ENCODE results near the gene OR5M10.
"Not testable (repeated sequence)": the region's sequence is repeated elsewhere in the genome, so short reads cannot be mapped to it uniquely, and the experiment has no call there.

Gene OR5M10

GRCh38 chr11:56577621-56578020 is at the start of gene OR5M10:
TSS of gene OR5M10 (minus strand) at chr11:56577721. CDS start at chr11:56577721, 0 bp downstream.
- no peaks in the 10 kb centered on the region for H3K27me3 ChIP-seq (ENCODE audit: low read depth, low read length)
- H3K79me2 ChIP-seq (ENCODE audit: low read length): no peaks in the 10 kb centered on the region
- no peak within 1 kb of the TSS for H3K9ac ChIP-seq (ENCODE audit: low read length)
- no peak within 1 kb of the TSS for H3K27ac ChIP-seq (ENCODE audit: low read length)
- TF ChIP-seq CTCF (IDR thresholded peaks at IDR 0.05; ENCODE audit: low read depth, low read length) (no peak), EZH2phosphoT487 (IDR thresholded peaks at IDR 0.05; ENCODE audit: low read depth) (no peak)
- H3K9me3 ChIP-seq (ENCODE audit: insufficient read depth, low read length): no peaks in the 10 kb centered on the region
- H4K20me1 ChIP-seq (ENCODE audit: insufficient read depth, low read length): no peaks in the 10 kb centered on the region
- H3K4me2 ChIP-seq (ENCODE audit: low read length): no peak within 1 kb of the TSS
- H3K4me3 ChIP-seq (ENCODE audit: low read length): no peak within 1 kb of the TSS
- no peaks in the 10 kb centered on the region for H3K4me1 ChIP-seq (ENCODE audit: low read length)
- H2AFZ ChIP-seq (ENCODE audit: low read depth, low read length): no peak within 1 kb of the TSS
- no peaks in the 10 kb centered on the region for H3K36me3 ChIP-seq (replicated peaks; ENCODE audit: low read depth, low read length)

- peaks cover 12% of the 10 kb centered on the region for H3K4me1 ChIP-seq (ENCODE audit: low read length)
- no peaks in the 10 kb centered on the region for H4K20me1 ChIP-seq (ENCODE audit: insufficient read depth, low read length)
- H3K4me3 ChIP-seq (ENCODE audit: low read length): no peak overlapping the region
- H3K36me3 ChIP-seq (replicated peaks; ENCODE audit: low read depth, low read length): no peaks in the 10 kb centered on the region
- H3K79me2 ChIP-seq (ENCODE audit: low read length): no peaks in the 10 kb centered on the region
- H2AFZ ChIP-seq (ENCODE audit: low read depth, low read length): no peak overlapping the region
- no peak overlapping the region for H3K27ac ChIP-seq (ENCODE audit: low read length)
- no peaks in the 10 kb centered on the region for H3K27me3 ChIP-seq (ENCODE audit: low read depth, low read length)
- TF ChIP-seq EZH2phosphoT487 (IDR thresholded peaks at IDR 0.05; ENCODE audit: low read depth) (no peak), CTCF (IDR thresholded peaks at IDR 0.05; ENCODE audit: low read depth, low read length) (no peak)
- H3K4me2 ChIP-seq (ENCODE audit: low read length): no peak overlapping the region
- H3K9me3 ChIP-seq (ENCODE audit: insufficient read depth, low read length): no peaks in the 10 kb centered on the region
- no peak overlapping the region for H3K9ac ChIP-seq (ENCODE audit: low read length)
These were observed 48.4 kb upstream of the OR5M10 start for GRCh38 chr11:56625946-56626345.

GRCh38 chr11:56624661-56625110 is 47.2 kb upstream of the OR5M10 start:
- no peaks in the 10 kb centered on the region for H3K9me3 ChIP-seq (ENCODE audit: insufficient read depth, low read length)
- no peaks in the 10 kb centered on the region for H3K36me3 ChIP-seq (replicated peaks; ENCODE audit: low read depth, low read length)
- H3K4me3 ChIP-seq (ENCODE audit: low read length): no peak overlapping the region
- peak; percentile 68 for TF ChIP-seq CTCF (IDR thresholded peaks at IDR 0.05; ENCODE audit: low read depth, low read length)
- TF ChIP-seq EZH2phosphoT487 (IDR thresholded peaks at IDR 0.05; ENCODE audit: low read depth): no peak
- no peak overlapping the region for H2AFZ ChIP-seq (ENCODE audit: low read depth, low read length)
- H3K4me1 ChIP-seq (ENCODE audit: low read length): peaks cover 10% of the 10 kb centered on the region
- H3K4me2 ChIP-seq (ENCODE audit: low read length): peak overlapping the region; percentile 2; the same call in 1 of the 2 replicates
- H3K27ac ChIP-seq (ENCODE audit: low read length): no peak overlapping the region
- no peaks in the 10 kb centered on the region for H4K20me1 ChIP-seq (ENCODE audit: insufficient read depth, low read length)
- no peaks in the 10 kb centered on the region for H3K27me3 ChIP-seq (ENCODE audit: low read depth, low read length)
- H3K9ac ChIP-seq (ENCODE audit: low read length): no peak overlapping the region
- H3K79me2 ChIP-seq (ENCODE audit: low read length): no peaks in the 10 kb centered on the region

GRCh38 chr11:56611174-56611573 is 33.7 kb upstream of the OR5M10 start:
- Histone ChIP-seq H3K79me2 (ENCODE audit: low read length) (no peaks in the 10 kb centered on the region), H4K20me1 (ENCODE audit: insufficient read depth, low read length) (no peaks in the 10 kb centered on the region), H3K9ac (ENCODE audit: low read length) (no peak overlapping the region), H3K27me3 (ENCODE audit: low read depth, low read length) (no peaks in the 10 kb centered on the region), H3K4me2 (ENCODE audit: low read length) (no peak overlapping the region), H3K4me3 (ENCODE audit: low read length) (no peak overlapping the region), H3K36me3 (replicated peaks; ENCODE audit: low read depth, low read length) (no peaks in the 10 kb centered on the region), H3K27ac (ENCODE audit: low read length) (no peak overlapping the region), H2AFZ (ENCODE audit: low read depth, low read length) (no peak overlapping the region), H3K4me1 (ENCODE audit: low read length) (no peaks in the 10 kb centered on the region), H3K9me3 (ENCODE audit: insufficient read depth, low read length) (no peaks in the 10 kb centered on the region)
- TF ChIP-seq CTCF (IDR thresholded peaks at IDR 0.05; ENCODE audit: low read depth, low read length) (no peak), EZH2phosphoT487 (IDR thresholded peaks at IDR 0.05; ENCODE audit: low read depth) (no peak)

GRCh38 chr11:56592088-56592717 is 14.7 kb upstream of the OR5M10 start:
- H3K4me2 ChIP-seq (ENCODE audit: low read length); H3K27me3 ChIP-seq (ENCODE audit: low read depth, low read length); H3K4me3 ChIP-seq (ENCODE audit: low read length); H3K9me3 ChIP-seq (ENCODE audit: insufficient read depth, low read length); H3K36me3 ChIP-seq (replicated peaks; ENCODE audit: low read depth, low read length); H4K20me1 ChIP-seq (ENCODE audit: insufficient read depth, low read length); H3K79me2 ChIP-seq (ENCODE audit: low read length); H3K27ac ChIP-seq (ENCODE audit: low read length); H2AFZ ChIP-seq (ENCODE audit: low read depth, low read length); H3K9ac ChIP-seq (ENCODE audit: low read length); H3K4me1 ChIP-seq (ENCODE audit: low read length): not testable (repeated sequence)

Measured in OCI-LY3 (cell line).